ENCODE measurements around the gene TUBB. TPM values are rescaled to one million over a fixed set of nuclear protein-coding genes. Genes with fewer than 3 reads are reported as not detected.
A peak's percentile ranks its signal among the peaks of the same experiment; 100 is the strongest.

The TUBB gene
- total RNA-seq, 4 donors from 2014 or later: 184 to 351 (median 236) TPM

DNA sequence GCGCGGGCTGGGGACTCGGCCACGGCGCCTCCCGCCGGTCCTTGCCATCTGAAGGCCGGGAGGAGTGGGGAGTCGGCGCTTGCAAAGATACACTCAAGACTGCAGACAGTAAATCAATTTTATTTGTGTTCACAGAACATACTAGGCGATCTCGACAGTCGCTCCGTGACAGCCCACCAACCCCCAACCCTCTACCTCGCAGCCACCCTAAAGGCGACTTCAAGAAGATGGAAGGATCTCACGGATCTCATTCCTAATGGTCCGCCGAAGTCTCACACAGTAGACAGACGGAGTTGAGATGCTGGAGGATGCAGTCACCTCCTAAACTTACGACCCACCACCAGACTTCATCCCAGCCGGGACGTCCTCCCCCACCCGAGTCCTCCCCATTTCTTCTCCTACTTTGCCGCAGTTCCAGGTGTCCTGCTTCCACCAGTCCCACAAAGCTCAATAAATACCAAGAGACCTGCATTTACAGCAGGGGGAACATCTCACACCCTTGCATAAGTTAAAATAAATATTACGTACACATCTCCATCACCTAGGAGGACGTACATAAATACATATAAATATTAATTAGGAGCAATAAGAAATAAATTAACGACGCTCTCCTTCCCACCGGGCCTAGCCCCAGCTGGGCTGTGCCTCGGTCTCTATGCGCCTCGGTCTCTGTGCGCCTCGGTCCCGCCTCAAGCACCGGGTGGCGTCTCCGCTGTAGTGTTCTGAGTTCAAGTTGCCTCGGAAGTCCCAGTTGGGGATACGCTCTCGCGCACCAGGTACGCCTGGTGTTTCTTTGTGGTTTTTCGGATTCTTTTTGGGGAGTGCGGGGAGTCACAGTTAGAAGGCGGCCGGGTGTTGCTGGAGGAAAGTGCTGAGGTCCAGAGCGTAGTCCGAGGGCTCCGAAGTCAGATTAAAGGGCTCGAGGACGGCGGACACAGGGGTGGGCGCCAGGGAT lies 23.2 kb downstream of the TUBB start:
- 6 to 19% methylated on average over 7 to 30 of the region's 55 CpGs for WGBS, 2 donors (ENCODE audit: low coverage in 1 of 2)
- Histone ChIP-seq H3K27me3 (no peaks in the 10 kb centered on the region), H3K27ac (peak overlapping the region; percentile 84 to 96 (median 90)), H3K4me1 (peaks cover 0 to 57% (median 11%) of the 10 kb centered on the region in 3 donors), H3K4me3 (peak overlapping the region; percentile 86 to 92), H3K36me3 (peaks cover 0 to 23% of the 10 kb centered on the region in 2 donors), H3K9me3 (no peaks in the 10 kb centered on the region)
- ATAC-seq: no peak
- TF ChIP-seq EP300 (IDR thresholded peaks at IDR 0.05) (no peak), POLR2AphosphoS5 (IDR thresholded peaks at IDR 0.05) (no peak), POLR2A (IDR thresholded peaks at IDR 0.05) (no peak), CTCF (IDR thresholded peaks at IDR 0.05) (no peak)

GRCh38 chr6:30744054-30744805 lies 24.1 kb downstream of the TUBB start, which contains the start of gene IER3:
TSS of gene IER3 (minus strand) at chr6:30744547. CDS start at chr6:30744518, 29 bp downstream.
- Histone ChIP-seq H3K27ac (peak within 1 kb of the TSS; percentile 84 to 96 (median 90)), H3K27me3 (no peaks in the 10 kb centered on the region), H3K36me3 (peaks cover 0 to 14% of the 10 kb centered on the region in 2 donors), H3K9me3 (no peaks in the 10 kb centered on the region), H3K4me3 (peak within 1 kb of the TSS; percentile 86 to 92), H3K4me1 (peaks cover 0 to 54% (median 11%) of the 10 kb centered on the region in 3 donors)
- peak; percentile 42 for ATAC-seq
- TF ChIP-seq CTCF (IDR thresholded peaks at IDR 0.05) (peak in 3 of 4 experiments; percentile 72 to 87 (median 80)), POLR2AphosphoS5 (IDR thresholded peaks at IDR 0.05) (peak; percentile 93), EP300 (IDR thresholded peaks at IDR 0.05) (no peak), POLR2A (IDR thresholded peaks at IDR 0.05) (peak; percentile 78 to 84)
- 0 to 1% methylated on average over 11 to 12 of the region's 54 CpGs for WGBS, 2 donors (ENCODE audit: low coverage in 1 of 2)

DNA sequence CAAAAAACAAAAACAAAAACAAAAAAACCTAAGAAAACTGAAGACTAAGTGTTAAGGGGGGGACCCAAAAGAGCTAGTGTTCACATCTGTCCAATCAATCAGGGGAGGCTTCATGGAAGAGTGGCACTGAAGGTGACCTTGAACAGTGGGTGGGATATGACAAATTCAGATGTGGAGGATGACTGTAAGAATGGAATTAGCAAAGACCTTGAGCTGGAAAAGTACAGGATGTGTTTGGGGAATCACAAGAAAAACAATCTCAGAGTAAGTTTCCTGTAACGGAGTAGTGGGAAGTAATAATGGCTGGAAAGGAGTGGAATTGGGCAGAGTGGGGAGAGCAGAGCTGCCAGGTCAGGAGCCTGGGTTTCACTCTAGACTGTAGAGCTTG lies 27.1 kb downstream of the TUBB start:
- peak overlapping the region in 1 of 4 donors; percentile 39 for H3K27ac ChIP-seq
- no peak for TF ChIP-seq POLR2AphosphoS5 (IDR thresholded peaks at IDR 0.05)
- no peak for TF ChIP-seq CTCF (IDR thresholded peaks at IDR 0.05)
- H3K4me1 ChIP-seq: peaks cover 0 to 43% (median 6%) of the 10 kb centered on the region in 3 donors

DNA sequence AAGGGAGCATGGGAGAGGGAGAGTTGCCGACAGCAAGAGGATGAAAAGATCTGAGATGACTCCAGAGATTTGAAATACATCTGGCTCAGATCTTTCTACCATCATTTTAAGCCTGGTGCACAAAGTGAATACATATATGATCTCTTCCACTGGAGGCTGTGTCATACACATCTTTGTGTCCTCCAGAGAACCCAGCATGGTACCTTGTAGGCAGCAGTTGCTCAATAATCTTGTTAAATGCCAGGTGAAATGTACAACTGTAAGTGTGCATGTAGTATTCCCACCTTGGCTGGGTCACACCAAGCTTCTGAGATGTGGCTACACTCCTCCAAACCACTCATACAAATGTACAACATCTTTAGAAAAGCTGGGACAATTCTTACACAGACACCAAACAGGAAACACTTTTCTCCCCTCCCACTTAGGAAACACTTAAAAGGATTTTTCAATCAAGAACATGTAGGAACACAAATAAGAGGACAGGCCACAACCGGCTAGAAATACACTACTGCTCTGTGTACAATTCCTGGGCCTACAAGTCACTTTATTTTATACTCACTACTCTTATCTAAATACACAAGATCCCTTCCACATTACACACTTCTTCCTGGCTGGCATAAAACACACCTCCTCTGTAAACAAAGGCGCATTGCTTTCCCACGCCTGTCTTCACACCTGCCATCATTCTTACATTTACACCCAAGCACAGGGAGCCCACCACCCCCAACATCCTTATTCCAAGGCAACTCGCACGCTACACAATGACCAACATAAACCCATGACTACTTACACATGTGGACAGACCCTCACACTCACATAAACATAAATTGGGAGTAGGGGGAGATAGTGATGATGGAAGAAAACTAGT lies 28.0 kb downstream of the TUBB start:
- peaks cover 0 to 47% (median 8%) of the 10 kb centered on the region in 3 donors for H3K4me1 ChIP-seq
- ATAC-seq: no peak
- H3K36me3 ChIP-seq: no peaks in the 10 kb centered on the region
- WGBS, 2 donors (ENCODE audit: low coverage in 1 of 2): 46 to 79% methylated on average over 3 to 6 of the region's 6 CpGs
- H3K27ac ChIP-seq: peak overlapping the region in 2 of 4 donors; percentile 23 to 45
- H3K4me3 ChIP-seq: no peak overlapping the region
- TF ChIP-seq POLR2AphosphoS5 (IDR thresholded peaks at IDR 0.05) (no peak), EP300 (IDR thresholded peaks at IDR 0.05) (no peak), POLR2A (IDR thresholded peaks at IDR 0.05) (no peak)
- H3K27me3 ChIP-seq: no peaks in the 10 kb centered on the region
- H3K9me3 ChIP-seq: no peaks in the 10 kb centered on the region

More for the DNA sequence above, 27.1 kb downstream of the TUBB start:
- no peak for ATAC-seq
- 50 to 79% methylated on average over 1 of the region's 1 CpG for WGBS, 2 donors (ENCODE audit: low coverage in 1 of 2)
- Histone ChIP-seq H3K27me3 (no peaks in the 10 kb centered on the region), H3K9me3 (no peaks in the 10 kb centered on the region), H3K36me3 (no peaks in the 10 kb centered on the region), H3K4me3 (no peak overlapping the region)
